ENCODE data around the gene ATM.

DNA sequence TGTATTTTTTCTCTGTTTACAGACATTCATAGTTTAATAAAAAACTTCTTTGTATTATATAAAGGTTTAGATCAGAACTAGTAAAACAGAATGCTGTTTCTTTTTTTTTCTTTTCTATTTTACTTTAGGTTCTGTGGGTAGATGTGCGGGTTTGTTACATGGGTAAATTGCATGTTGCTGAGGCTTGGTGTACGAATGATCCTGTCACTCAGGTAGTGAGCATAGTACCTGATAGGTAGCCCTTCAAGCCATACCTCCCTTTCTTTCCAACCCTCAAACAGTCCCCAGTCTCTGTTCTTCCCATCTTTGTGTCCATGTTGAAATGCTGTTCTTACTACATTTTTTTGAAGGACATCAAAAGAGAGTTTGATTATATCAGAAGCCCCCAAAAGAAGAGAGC, 3.2 kb downstream of the ATM start:
- TF ChIP-seq, protein P1, sequence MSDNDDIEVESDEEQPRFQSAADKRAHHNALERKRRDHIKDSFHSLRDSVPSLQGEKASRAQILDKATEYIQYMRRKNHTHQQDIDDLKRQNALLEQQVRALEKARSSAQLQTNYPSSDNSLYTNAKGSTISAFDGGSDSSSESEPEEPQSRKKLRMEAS (IDR thresholded peaks at IDR 0.05; ENCODE audit: low read depth, low read length): no peak
- TF ChIP-seq FOXK2 (IDR thresholded peaks at IDR 0.05): no peak
- TF ChIP-seq KDM1A (IDR thresholded peaks at IDR 0.05; ENCODE audit: borderline replicate concordance): no peak
- TF ChIP-seq CBFB (IDR thresholded peaks at IDR 0.05; ENCODE audit: low read depth): no peak
- TF ChIP-seq JUNB (IDR thresholded peaks at IDR 0.05): no peak
- no peak for TF ChIP-seq TARDBP (IDR thresholded peaks at IDR 0.05; ENCODE audit: borderline replicate concordance)
- TF ChIP-seq FOXM1 (IDR thresholded peaks at IDR 0.05; ENCODE audit: low read depth, low read length): no peak
- TF ChIP-seq SMC3 (IDR thresholded peaks at IDR 0.05; ENCODE audit: borderline replicate concordance, low read length): no peak
- TF ChIP-seq, protein P2, sequence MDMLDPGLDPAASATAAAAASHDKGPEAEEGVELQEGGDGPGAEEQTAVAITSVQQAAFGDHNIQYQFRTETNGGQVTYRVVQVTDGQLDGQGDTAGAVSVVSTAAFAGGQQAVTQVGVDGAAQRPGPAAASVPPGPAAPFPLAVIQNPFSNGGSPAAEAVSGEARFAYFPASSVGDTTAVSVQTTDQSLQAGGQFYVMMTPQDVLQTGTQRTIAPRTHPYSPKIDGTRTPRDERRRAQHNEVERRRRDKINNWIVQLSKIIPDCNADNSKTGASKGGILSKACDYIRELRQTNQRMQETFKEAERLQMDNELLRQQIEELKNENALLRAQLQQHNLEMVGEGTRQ (IDR thresholded peaks at IDR 0.05; ENCODE audit: borderline replicate concordance, low read depth, low read length): no peak
- no peak for TF ChIP-seq NFIC (IDR thresholded peaks at IDR 0.05; ENCODE audit: low read depth, low read length)
- TF ChIP-seq, protein P3, sequence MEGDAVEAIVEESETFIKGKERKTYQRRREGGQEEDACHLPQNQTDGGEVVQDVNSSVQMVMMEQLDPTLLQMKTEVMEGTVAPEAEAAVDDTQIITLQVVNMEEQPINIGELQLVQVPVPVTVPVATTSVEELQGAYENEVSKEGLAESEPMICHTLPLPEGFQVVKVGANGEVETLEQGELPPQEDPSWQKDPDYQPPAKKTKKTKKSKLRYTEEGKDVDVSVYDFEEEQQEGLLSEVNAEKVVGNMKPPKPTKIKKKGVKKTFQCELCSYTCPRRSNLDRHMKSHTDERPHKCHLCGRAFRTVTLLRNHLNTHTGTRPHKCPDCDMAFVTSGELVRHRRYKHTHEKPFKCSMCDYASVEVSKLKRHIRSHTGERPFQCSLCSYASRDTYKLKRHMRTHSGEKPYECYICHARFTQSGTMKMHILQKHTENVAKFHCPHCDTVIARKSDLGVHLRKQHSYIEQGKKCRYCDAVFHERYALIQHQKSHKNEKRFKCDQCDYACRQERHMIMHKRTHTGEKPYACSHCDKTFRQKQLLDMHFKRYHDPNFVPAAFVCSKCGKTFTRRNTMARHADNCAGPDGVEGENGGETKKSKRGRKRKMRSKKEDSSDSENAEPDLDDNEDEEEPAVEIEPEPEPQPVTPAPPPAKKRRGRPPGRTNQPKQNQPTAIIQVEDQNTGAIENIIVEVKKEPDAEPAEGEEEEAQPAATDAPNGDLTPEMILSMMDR (IDR thresholded peaks at IDR 0.05 in 2 of 3, conservative IDR thresholded peaks at IDR 0.05 in 1 of 3; ENCODE audit: control insufficient read depth in 2 of 3, extremely low read depth in 1 of 3, insufficient read depth in 1 of 3, low read depth in 3 of 3, low read length in 3 of 3): no peak
- TF ChIP-seq TBL1XR1 (IDR thresholded peaks at IDR 0.05; ENCODE audit: low read depth, low read length): no peak
- no peak for TF ChIP-seq BRCA1 (IDR thresholded peaks at IDR 0.05; ENCODE audit: low read depth, low read length)
- no peak for TF ChIP-seq EZH2 (IDR thresholded peaks at IDR 0.05; ENCODE audit: borderline replicate concordance, control insufficient read depth, low read depth, low read length)

All from GM12878 (cell line).